ENCODE measurements around the gene CDC34.

The CDC34 gene

GRCh38 chr19:484494-484893 lies 47.1 kb upstream of the CDC34 start:
- H3K36me3 ChIP-seq (ENCODE audit: insufficient read depth, low read length): no peaks in the 10 kb centered on the region; the same call in 1 of the 2 replicates
- no peak for TF ChIP-seq CTCF (IDR thresholded peaks at IDR 0.05; ENCODE audit: borderline replicate concordance, extremely low read depth, low read length, poor library complexity, severe bottlenecking)
- TF ChIP-seq EZH2 (IDR thresholded peaks at IDR 0.05; ENCODE audit: borderline replicate concordance, low read depth, low read length, severe bottlenecking): no peak
- H3K27me3 ChIP-seq (ENCODE audit: insufficient read depth, low read length, poor library complexity): no peaks in the 10 kb centered on the region
- no peaks in the 10 kb centered on the region for H3K9me3 ChIP-seq (ENCODE audit: insufficient read depth, low read length, severe bottlenecking)
- no peak overlapping the region for H2AFZ ChIP-seq (ENCODE audit: low read depth, low read length)
- H3K79me2 ChIP-seq (ENCODE audit: insufficient read depth, low read length): peaks cover 8% of the 10 kb centered on the region
- no peak overlapping the region for H3K9ac ChIP-seq (ENCODE audit: low read depth, low read length)
- ATAC-seq (ENCODE audit: insufficient read depth, low read depth): no peak
- H3K4me2 ChIP-seq (ENCODE audit: insufficient read depth, low read length): no peak overlapping the region
- no peak overlapping the region for H3K4me3 ChIP-seq (ENCODE audit: low read depth in 1 of 2, low read length in 2 of 2)
- H3K27ac ChIP-seq (ENCODE audit: low read length): no peak overlapping the region
- no peaks in the 10 kb centered on the region for H4K20me1 ChIP-seq (ENCODE audit: insufficient read depth, low read length)
- H3K4me1 ChIP-seq (ENCODE audit: insufficient read depth, low read length): peaks cover 15% of the 10 kb centered on the region
- DNase-seq: no peak

- Histone ChIP-seq H3K4me1 (ENCODE audit: insufficient read depth, low read length) (peaks cover 21% of the 10 kb centered on the region), H3K9me3 (ENCODE audit: insufficient read depth, low read length, severe bottlenecking) (no peaks in the 10 kb centered on the region), H3K4me2 (ENCODE audit: insufficient read depth, low read length) (no peak overlapping the region), H3K36me3 (ENCODE audit: insufficient read depth, low read length) (no peaks in the 10 kb centered on the region; the same call in 1 of the 2 replicates), H3K27ac (ENCODE audit: low read length) (no peak overlapping the region), H4K20me1 (ENCODE audit: insufficient read depth, low read length) (no peaks in the 10 kb centered on the region), H3K79me2 (ENCODE audit: insufficient read depth, low read length) (peaks cover 11% of the 10 kb centered on the region), H3K4me3 (ENCODE audit: low read depth in 1 of 2, low read length in 2 of 2) (no peak overlapping the region), H2AFZ (ENCODE audit: low read depth, low read length) (no peak overlapping the region), H3K9ac (ENCODE audit: low read depth, low read length) (no peak overlapping the region), H3K27me3 (ENCODE audit: insufficient read depth, low read length, poor library complexity) (no peaks in the 10 kb centered on the region)
- no peak for DNase-seq
- ATAC-seq (ENCODE audit: insufficient read depth, low read depth): no peak
- TF ChIP-seq EZH2 (IDR thresholded peaks at IDR 0.05; ENCODE audit: borderline replicate concordance, low read depth, low read length, severe bottlenecking): no peak
- no peak for TF ChIP-seq CTCF (IDR thresholded peaks at IDR 0.05; ENCODE audit: borderline replicate concordance, extremely low read depth, low read length, poor library complexity, severe bottlenecking)
Measured at GRCh38 chr19:485077-485476, 46.5 kb upstream of the CDC34 start.

- Histone ChIP-seq H3K36me3 (ENCODE audit: insufficient read depth, low read length) (no peaks in the 10 kb centered on the region; the same call in 1 of the 2 replicates), H3K4me3 (ENCODE audit: low read depth in 1 of 2, low read length in 2 of 2) (no peak overlapping the region), H3K9me3 (ENCODE audit: insufficient read depth, low read length, severe bottlenecking) (no peaks in the 10 kb centered on the region), H3K4me1 (ENCODE audit: insufficient read depth, low read length) (peaks cover 27% of the 10 kb centered on the region), H3K9ac (ENCODE audit: low read depth, low read length) (no peak overlapping the region), H3K27ac (ENCODE audit: low read length) (no peak overlapping the region), H2AFZ (ENCODE audit: low read depth, low read length) (no peak overlapping the region), H3K4me2 (ENCODE audit: insufficient read depth, low read length) (no peak overlapping the region), H4K20me1 (ENCODE audit: insufficient read depth, low read length) (no peaks in the 10 kb centered on the region), H3K79me2 (ENCODE audit: insufficient read depth, low read length) (peaks cover 11% of the 10 kb centered on the region), H3K27me3 (ENCODE audit: insufficient read depth, low read length, poor library complexity) (no peaks in the 10 kb centered on the region)
- ATAC-seq (ENCODE audit: insufficient read depth, low read depth): no peak
- DNase-seq: no peak
- TF ChIP-seq EZH2 (IDR thresholded peaks at IDR 0.05; ENCODE audit: borderline replicate concordance, low read depth, low read length, severe bottlenecking) (no peak), CTCF (IDR thresholded peaks at IDR 0.05; ENCODE audit: borderline replicate concordance, extremely low read depth, low read length, poor library complexity, severe bottlenecking) (no peak)
Measured at GRCh38 chr19:485583-486236, 45.9 kb upstream of the CDC34 start.

All from DND-41 (cell line).